Esophagus squamous epithelium (tissue), 5 donors: ENCODE results near the gene OSTF1. TPM values are rescaled to one million over a fixed set of nuclear protein-coding genes. Genes with fewer than 3 reads are reported as not detected.

Source experiments
- DNase-seq: peaks from one replicate; lab custom pipeline; 2025; lab: John Stamatoyannopoulos, UW
- H3K27ac ChIP-seq, 4 donors: fragments of 200-600 bp; sonication (generic); one replicate each; pipeline ENCODE4 v1.5.1; 2016 to 2019; ENCODE audit warnings: mild to moderate bottlenecking in 1 of 4
- H3K27me3 ChIP-seq, 4 donors: fragments of 200-600 bp; sonication (generic); 1 replicate in 3 of 4; 2 replicates in 1 of 4; pipeline versions ENCODE4 v1.5.1 to v1.6.0; 2017 to 2021; ENCODE audit warnings: antibody characterized with exemption in 1 of 4
- H3K36me3 ChIP-seq, 3 donors: fragments of 200-600 bp; sonication (generic); one replicate each; pipeline ENCODE4 v1.5.1; 2016 to 2019
- H3K4me1 ChIP-seq, 3 donors: fragments of 200-600 bp; sonication (generic); one replicate each; pipeline ENCODE4 v1.5.1; 2017 to 2019
- H3K4me3 ChIP-seq, 4 donors: fragments of 200-600 bp; sonication (generic); 1 replicate in 3 of 4; 2 replicates in 1 of 4; pipeline ENCODE4 v1.5.1; 2016 to 2019; ENCODE audit warnings: mild to moderate bottlenecking in 2 of 4, moderate library complexity in 1 of 4
- H3K9me3 ChIP-seq, 3 donors: fragments of 200-600 bp; sonication (generic); one replicate each; pipeline ENCODE4 v1.5.1; 2016 to 2019
- CTCF ChIP-seq, 6 experiments: fragments of 450-650 bp in 4 of 6; fragments of 200-600 bp in 2 of 6; sonication (generic) in 2 of 6; IDR thresholded peaks; one replicate each; pipeline ENCODE4 v1.5.1; 2016 to 2019; ENCODE audit warnings: antibody characterized with exemption in 6 of 6, mild to moderate bottlenecking in 4 of 6, moderate library complexity in 4 of 6
- POLR2A ChIP-seq, 4 donors: fragments of 450-650 bp; IDR thresholded peaks; one replicate each; pipeline ENCODE4 v1.6.1; 2017; ENCODE audit warnings: antibody characterized with exemption in 4 of 4, mild to moderate bottlenecking in 4 of 4, moderate library complexity in 3 of 4
- WGBS, 2 donors: methylation state at CpG; one replicate each; pipeline ENCODE4 v1.1.5; 2018; 5-methylcytosine and 5-hydroxymethylcytosine counted together
- intact Hi-C: fragments of 100-400 bp; cut with DNase I; formaldehyde crosslinking; loops from one replicate; pipeline ENCODE4 v1.15.0; 2022
- total RNA-seq, 4 donors: library from RNA; depleted of rRNA; stranded (reverse); fragments of >200 nt; gene quantifications; one replicate each; pipeline ENCODE4 v1.1.0, GENCODE V29; 2016
- donor health status: DM: yes; HTN: yes; CAD: no.

OSTF1 gene
- total RNA-seq, 4 donors from 2014 or later: 70.1 to 100 (median 86.0) TPM

- intact Hi-C loops: no loop called here
- Histone ChIP-seq H3K36me3 (peaks cover 0 to 30% (median 4%) of the 10 kb centered on the region in 3 donors), H3K27ac (peak overlapping the region; percentile 74 to 100 (median 88)), H3K27me3 (no peaks in the 10 kb centered on the region), H3K4me1 (peaks cover 20 to 49% (median 26%) of the 10 kb centered on the region in 3 donors), H3K4me3 (no peak overlapping the region), H3K9me3 (no peaks in the 10 kb centered on the region)
- TF ChIP-seq CTCF (IDR thresholded peaks at IDR 0.05) (no peak), POLR2A (IDR thresholded peaks at IDR 0.05) (no peak)
- 42 to 56% methylated on average over 2 to 3 of the region's 5 CpGs for WGBS, 2 donors
- DNase-seq: no peak
These were observed 4.1 kb upstream of the OSTF1 start for GRCh38 chr9:75084081-75084672.

- Histone ChIP-seq H3K4me3 (peak overlapping the region in 3 of 4 donors; percentile 75 to 96 (median 94)), H3K27me3 (no peaks in the 10 kb centered on the region), H3K4me1 (peaks cover 25 to 64% (median 31%) of the 10 kb centered on the region in 3 donors), H3K27ac (peak overlapping the region; percentile 95 to 100 (median 100)), H3K36me3 (peaks cover 0 to 21% (median 0%) of the 10 kb centered on the region in 3 donors), H3K9me3 (no peaks in the 10 kb centered on the region)
- 33 to 42% methylated on average over 1 of the region's 1 CpG for WGBS, 2 donors
- no peak for DNase-seq
- intact Hi-C loops: no loop called here
- TF ChIP-seq CTCF (IDR thresholded peaks at IDR 0.05): no peak
These were observed 2.7 kb upstream of the OSTF1 start for GRCh38 chr9:75085640-75086039.

GRCh38 chr9:75086541-75087288 lies 1.6 kb upstream of the OSTF1 start:
- H3K9me3 ChIP-seq: no peaks in the 10 kb centered on the region
- peaks cover 0 to 10% (median 0%) of the 10 kb centered on the region in 3 donors for H3K36me3 ChIP-seq
- H3K4me1 ChIP-seq: peaks cover 26 to 74% (median 42%) of the 10 kb centered on the region in 3 donors
- H3K27ac ChIP-seq: peak overlapping the region; percentile 95 to 100 (median 100)
- intact Hi-C loops: no loop called here
- no peaks in the 10 kb centered on the region for H3K27me3 ChIP-seq
- H3K4me3 ChIP-seq: peak overlapping the region; percentile 75 to 96 (median 94)
- no peak for DNase-seq
- 9 to 15% methylated on average over 15 to 16 of the region's 16 CpGs for WGBS, 2 donors
- TF ChIP-seq POLR2A (IDR thresholded peaks at IDR 0.05) (no peak), CTCF (IDR thresholded peaks at IDR 0.05) (no peak)

- no peak for DNase-seq
- peak overlapping the region; percentile 75 to 96 (median 94) for H3K4me3 ChIP-seq
- peaks cover 26 to 81% (median 44%) of the 10 kb centered on the region in 3 donors for H3K4me1 ChIP-seq
- no peaks in the 10 kb centered on the region for H3K27me3 ChIP-seq
- peaks cover 0 to 3% (median 0%) of the 10 kb centered on the region in 3 donors for H3K36me3 ChIP-seq
- peak in 1 of 6 experiments; percentile 20 for TF ChIP-seq CTCF (IDR thresholded peaks at IDR 0.05)
- TF ChIP-seq POLR2A (IDR thresholded peaks at IDR 0.05): no peak
- no peaks in the 10 kb centered on the region for H3K9me3 ChIP-seq
- 2 to 4% methylated on average over 19 of the region's 20 CpGs for WGBS, 2 donors
- H3K27ac ChIP-seq: peak overlapping the region; percentile 95 to 100 (median 100)
- intact Hi-C loops: no loop called here
These were observed 958 bp upstream of the OSTF1 start for GRCh38 chr9:75087289-75087823.
